GM21529 (cell line): ENCODE results near the gene DSG4.
"Not testable (repeated sequence)": the region's sequence is repeated elsewhere in the genome, so short reads cannot be mapped to it uniquely, and the experiment has no call there.

Source experiments
- ATAC-seq: cut with Tn5 transposase; IDR thresholded peaks from one replicate; pipeline ENCODE4 v1.9.1; 2021; ENCODE audit not compliant: unreplicated experiment

Gene DSG4, protein sequence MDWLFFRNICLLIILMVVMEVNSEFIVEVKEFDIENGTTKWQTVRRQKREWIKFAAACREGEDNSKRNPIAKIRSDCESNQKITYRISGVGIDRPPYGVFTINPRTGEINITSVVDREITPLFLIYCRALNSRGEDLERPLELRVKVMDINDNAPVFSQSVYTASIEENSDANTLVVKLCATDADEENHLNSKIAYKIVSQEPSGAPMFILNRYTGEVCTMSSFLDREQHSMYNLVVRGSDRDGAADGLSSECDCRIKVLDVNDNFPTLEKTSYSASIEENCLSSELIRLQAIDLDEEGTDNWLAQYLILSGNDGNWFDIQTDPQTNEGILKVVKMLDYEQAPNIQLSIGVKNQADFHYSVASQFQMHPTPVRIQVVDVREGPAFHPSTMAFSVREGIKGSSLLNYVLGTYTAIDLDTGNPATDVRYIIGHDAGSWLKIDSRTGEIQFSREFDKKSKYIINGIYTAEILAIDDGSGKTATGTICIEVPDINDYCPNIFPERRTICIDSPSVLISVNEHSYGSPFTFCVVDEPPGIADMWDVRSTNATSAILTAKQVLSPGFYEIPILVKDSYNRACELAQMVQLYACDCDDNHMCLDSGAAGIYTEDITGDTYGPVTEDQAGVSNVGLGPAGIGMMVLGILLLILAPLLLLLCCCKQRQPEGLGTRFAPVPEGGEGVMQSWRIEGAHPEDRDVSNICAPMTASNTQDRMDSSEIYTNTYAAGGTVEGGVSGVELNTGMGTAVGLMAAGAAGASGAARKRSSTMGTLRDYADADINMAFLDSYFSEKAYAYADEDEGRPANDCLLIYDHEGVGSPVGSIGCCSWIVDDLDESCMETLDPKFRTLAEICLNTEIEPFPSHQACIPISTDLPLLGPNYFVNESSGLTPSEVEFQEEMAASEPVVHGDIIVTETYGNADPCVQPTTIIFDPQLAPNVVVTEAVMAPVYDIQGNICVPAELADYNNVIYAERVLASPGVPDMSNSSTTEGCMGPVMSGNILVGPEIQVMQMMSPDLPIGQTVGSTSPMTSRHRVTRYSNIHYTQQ

DNA sequence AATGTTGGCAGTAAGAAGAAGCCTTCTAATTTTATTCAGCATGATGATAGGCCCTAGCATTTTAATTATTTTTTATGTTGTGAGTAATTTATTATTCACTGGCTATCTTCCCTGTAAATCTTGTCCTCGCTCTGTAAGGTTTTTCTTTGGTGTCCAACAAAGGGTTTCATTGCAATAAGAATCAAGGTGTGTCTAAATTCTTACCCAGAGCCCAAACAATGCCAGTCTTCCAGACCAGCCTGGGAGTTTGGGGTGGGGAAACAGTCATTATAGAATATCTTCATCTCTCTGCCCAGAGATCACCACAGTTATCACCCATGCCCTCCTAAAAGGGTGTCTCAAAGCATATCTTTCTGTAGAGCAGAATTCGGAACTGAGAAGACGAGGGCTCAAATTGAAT lies at the start of gene DSG4:
Gene DSG4 (plus strand): TSS at position 301 of the 400 bp plus-strand sequence. CDS start 135 bp downstream, outside the sequence.
- ATAC-seq, result no peak

DNA sequence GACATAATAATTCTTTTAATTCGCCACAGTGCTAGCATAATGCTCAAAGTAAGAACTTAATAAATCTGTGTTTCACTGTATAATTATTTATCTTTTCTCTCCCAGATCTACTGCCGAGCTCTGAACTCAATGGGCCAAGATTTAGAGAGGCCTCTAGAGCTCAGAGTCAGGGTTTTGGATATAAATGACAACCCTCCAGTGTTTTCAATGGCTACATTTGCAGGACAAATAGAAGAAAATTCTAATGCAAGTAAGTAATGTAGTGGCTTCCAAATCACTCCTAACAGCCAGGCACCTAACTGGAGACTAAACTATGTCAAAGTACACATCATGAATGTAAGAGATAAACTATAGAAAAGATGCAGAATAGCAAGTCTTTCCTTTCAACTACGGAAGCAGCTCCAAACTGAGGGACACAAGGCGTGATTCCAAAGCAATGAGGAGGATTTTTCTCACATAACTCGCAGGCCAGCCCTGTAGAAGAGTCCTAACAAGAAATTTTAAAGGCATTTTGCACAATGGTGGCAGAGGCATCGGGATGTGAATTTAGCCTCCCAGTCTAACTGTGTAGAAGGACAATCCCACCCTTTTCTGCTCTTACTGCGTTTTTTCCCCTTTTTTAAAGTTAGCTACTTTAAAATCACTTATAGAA lies 46.7 kb upstream of the DSG4 start:
- ATAC-seq, result no peak

DNA sequence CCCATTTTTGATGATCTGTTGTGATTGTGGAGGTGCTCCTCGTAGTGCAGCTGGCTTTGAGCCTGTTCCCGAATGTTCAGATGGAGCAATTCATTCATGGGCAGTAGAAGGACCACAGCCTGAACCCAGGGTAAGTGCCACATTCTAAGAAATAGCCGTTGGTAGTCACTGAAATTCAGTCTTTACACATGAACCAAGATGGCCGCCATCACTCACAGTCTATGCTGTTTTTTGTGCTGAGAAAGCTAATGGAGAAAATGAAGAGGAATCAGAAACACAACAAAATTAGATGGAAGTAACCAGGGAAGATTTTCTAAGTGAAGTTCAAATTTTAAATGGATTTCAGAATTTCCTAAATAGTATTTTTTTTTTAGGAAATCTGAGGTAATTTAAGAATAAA lies 33.1 kb upstream of the DSG4 start:
- ATAC-seq, result no peak

DNA sequence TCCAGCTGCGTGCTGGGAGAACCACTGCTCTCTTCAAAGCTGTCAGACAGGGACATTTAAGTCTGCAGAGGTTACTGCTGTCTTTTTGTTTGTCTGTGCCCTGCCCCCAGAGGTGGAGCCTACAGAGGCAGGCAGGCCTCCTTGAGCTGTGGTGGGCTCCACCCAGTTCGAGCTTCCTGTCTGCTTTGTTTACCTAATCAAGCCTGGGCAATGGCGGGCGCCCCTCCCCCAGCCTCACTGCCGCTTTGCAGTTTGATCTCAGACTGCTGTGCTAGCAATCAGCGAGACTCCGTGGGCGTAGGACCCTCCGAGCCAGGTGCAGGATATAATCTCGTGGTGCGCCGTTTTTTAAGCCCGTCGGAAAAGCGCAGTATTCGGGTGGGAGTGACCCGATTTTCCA lies 23.2 kb upstream of the DSG4 start:
- ATAC-seq, result not testable (repeated sequence)

DNA sequence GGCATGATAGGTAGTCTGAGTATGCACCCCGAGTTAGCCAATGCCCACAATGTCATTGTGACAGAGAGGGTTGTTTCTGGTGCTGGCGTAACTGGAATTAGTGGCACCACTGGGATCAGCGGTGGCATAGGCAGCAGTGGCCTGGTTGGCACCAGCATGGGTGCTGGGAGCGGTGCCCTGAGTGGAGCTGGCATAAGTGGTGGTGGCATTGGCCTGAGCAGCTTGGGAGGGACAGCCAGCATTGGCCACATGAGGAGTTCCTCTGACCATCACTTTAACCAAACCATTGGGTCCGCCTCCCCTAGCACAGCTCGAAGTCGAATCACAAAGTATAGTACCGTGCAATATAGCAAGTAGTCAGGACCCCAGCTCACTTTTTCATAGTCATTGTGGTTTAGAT lies 21.6 kb upstream of the DSG4 start:
- ATAC-seq, result no peak

DNA sequence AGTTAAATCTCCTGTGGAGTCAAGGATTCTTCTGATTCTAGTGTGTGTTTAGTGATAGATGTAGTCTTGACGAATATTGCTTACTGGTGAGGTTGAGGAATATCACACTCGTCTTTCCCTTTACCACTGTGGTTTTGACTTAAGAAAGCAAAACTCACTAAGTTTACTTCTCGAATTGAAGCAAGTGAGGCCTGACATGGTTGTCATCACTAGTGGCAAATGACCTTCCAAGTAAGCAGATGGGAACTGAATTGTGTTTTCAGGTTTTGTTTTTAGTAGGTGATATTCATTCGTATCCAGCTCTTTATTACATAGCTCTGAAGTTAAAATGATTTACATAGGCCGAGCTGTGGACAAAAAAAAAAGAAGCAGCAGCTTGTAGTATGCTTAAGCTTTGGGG lies 20.6 kb upstream of the DSG4 start:
- no peak for ATAC-seq

DNA sequence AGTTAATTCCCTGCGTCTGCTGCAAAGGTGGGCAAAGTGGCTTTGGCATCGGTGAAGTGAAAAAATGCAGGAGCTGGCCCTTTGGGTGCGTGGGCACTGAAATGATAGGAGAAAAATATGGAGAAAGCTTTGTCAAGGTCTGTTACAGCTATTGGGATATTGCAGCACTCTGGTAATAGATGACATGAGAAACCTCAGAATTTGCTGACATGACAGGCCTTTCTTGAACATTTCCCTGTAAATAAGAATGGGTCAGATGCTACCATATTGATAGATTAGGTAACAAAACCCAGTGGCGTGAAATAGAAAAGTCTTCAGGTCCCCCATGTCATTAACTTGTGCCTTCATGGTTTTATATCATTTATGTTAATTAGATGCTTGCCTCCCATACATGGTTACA lies 12.4 kb upstream of the DSG4 start:
- ATAC-seq, result no peak

DNA sequence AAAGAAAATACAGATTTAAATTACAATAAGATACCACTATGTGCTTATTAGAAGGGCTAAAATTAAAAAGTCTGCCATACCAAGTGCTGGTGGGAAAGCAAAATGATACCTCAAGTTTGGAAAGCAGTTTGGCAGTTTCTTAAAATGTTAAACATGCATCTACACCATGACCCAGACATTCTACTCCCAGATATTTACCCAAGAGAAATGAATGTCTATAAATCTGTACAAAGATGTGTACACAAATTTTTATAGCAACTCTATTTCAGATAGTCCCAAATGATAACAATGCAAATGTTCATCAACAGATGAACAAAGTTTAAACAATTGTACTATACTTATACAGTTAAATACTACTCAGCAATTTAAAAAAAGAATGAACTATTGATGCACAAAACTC lies 7.1 kb upstream of the DSG4 start:
- ATAC-seq, result no peak

DNA sequence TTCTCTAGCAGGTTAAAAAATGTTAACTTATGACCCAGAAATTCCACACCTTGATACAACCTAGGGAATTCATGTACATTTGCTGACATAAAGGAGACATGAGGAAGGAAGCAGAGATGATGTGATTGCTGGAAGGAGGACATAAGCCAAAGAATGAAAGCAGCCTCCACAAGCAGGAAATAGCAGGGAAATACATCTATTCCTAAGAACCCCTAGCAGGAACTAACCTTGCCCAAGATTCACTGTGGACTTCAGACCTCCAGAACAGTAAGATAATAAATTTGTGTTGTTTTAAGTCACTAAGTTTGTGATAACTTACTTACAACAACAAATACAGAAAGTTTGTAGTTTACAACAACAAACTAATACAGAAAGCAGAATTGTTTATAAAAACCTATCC lies 4.6 kb upstream of the DSG4 start:
- no peak for ATAC-seq

DNA sequence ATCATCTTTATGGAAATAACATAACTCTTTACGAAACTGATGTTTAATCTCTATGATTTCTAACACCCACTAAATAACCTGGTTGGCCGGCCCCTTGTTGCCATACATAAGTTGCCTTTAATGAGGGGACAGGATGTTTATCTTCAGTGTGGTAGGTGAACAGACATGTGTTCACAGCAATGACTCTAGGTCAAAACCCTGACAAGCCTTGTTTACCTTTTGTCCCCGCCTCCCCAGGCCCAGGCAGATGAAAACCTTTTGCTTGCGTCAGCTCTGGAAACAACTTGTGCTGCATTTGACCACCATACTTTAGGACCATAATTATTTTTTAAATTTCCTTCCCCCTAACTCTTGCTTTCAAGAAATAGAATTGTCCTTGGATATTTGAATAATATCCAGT lies 2.9 kb upstream of the DSG4 start:
- ATAC-seq, result no peak

DNA sequence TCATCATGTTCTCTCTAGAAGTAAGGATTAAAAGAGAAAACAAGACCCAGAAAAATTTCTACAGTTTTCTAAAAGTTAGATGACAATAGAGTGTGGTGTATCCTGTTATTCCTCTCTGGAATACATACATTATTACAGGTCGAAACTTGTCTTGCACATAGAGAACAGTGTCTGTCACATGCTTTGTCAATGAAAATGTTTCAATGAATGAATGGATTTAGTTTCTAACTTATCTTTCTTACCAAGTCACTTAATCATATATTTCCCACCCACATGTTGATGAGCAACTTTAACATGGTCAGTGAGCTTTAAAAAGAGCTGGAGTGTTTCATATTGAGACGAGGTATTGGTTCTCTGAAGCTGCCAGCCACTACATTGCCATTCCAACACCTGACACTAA lies 4.3 kb downstream of the DSG4 start:
- no peak for ATAC-seq

DNA sequence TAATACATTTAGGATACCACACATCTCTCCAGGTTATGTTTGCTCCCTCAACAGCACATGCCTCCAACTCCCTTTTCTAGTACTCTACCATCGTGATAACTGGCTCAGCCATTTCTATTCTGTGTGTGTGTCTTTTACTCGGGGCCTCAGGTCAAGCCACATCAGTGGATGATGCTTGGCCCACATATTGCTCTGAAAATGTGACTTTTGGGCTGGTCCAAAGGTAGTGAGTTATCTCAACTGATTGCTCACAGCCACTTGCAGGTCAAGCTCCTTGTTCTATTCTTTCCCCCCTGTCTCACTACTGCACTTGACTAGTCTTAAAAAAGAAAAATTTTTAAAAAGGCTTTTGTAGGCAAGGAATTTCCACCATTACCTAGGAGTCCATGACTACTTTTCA lies 5.5 kb downstream of the DSG4 start:
- no peak for ATAC-seq

DNA sequence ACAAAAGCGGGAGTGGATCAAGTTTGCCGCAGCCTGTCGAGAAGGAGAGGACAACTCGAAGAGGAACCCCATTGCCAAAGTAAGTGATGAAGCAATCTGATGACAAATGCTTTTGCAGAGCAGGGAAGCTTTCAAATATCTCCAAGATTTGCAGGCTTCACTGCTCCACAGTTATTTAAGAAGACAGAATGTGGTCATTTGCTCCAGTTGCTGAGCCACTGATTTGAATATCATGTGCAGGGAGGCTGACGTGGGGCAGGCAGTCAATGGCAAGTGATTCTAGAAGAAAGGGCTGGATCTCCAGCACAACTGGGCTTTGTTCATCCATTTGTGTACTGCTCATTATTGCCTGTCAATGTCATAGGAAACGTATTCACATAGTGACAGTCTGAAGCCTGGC lies 10.2 kb downstream of the DSG4 start:
- no peak for ATAC-seq

DNA sequence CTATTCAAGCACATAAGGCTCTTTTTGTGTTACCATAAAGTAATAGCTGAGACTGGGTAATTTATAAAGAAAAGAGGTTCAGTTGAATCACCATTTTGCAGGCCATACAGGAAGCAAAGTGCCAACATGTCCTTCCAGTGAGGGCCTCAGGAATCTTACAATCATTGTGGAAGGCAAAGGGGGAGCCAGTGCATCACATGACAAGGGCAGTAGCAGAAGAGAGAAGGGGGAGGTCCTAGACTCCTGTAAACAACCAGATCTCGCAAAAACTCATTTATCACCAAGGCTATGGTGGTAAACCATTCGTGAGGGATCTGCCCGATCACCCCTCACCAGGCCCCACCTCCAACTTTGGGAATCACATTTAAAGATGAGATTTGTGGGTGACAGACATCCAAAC lies 16.7 kb downstream of the DSG4 start:
- no peak for ATAC-seq

DNA sequence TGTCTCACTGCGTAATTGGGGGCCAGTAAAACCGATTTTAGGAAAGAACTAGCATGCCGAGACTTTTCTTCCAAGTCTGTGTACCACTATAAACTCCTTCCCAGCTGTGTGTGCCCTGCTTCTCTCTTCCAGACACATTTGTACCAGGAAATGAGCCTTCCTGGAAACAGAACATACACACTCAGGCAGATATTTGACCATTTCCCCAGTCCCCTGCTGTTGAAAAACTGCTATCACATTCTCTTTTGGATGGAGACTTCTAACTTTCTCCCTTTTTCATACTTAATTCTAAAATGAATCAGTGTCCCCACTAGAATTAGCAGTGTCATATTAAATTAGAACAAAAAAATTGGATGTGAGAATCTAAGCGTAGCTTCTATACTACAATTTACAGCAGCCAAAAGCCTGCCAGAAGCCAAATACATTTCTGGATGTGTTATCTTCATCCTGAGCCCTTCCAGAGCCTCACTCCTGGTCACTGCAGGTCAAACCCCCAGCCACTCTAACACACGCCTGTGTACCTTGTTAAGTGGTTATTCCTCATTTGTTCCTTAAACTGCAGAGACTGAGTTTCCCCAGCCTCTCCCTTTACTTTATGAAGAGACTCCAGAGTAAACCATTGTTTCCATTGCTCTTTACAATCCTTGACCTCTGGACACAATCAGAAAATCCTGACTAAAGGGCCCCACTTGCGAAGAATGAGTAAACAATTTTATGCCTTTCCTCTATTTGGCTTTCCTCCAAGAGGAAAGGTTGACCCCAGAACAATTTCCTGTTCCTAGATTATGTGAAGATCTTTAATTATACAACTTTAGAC lies 20.4 kb downstream of the DSG4 start:
- no peak for ATAC-seq

DNA sequence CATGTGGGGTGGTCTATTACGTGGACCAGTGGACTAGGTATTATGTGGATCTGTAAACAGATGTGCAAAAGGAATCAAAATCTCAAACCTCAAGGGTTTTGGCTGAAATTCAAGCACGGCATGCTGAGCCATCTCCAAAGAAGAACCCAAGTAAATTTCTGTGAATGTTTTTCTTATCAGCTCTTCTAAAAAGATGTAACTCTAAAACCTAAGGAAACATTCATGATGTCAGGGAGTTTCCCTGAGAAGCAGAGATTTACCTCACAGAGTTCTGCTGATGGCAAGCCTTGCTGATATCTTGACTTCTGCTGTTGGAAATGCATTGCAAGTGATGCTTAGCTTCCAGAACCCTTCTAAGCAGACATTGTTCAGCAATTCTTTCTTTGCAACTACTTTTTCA lies 21.6 kb downstream of the DSG4 start:
- ATAC-seq, result no peak

DNA sequence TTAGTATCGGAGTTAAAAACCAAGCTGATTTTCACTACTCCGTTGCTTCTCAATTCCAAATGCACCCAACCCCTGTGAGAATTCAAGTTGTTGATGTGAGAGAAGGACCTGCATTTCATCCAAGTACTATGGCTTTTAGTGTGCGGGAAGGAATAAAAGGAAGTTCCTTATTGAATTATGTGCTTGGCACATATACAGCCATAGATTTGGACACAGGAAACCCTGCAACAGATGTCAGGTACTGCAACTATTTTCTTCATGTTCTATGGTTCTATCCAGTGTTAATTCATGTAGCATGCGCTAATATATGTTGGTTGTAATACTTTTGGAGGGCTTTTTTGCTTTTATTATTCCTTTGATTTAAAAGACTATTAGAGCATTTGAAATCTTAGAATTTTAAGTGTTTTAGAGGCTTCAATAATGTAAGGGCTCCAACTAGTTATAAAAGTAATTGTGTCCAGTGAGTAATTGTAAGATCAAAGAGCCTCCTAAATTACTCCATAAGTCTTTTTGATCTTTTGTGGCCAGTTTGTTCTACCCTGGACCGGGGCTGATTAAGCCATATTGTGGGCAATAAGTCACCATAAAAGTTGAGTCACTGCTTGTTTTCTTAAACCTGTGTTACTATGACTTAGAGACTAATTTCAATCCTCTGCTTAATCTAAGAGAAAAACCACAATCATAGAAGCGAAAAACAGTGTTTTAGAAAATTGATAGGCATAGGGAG lies 22.9 kb downstream of the DSG4 start:
- ATAC-seq, result no peak

DNA sequence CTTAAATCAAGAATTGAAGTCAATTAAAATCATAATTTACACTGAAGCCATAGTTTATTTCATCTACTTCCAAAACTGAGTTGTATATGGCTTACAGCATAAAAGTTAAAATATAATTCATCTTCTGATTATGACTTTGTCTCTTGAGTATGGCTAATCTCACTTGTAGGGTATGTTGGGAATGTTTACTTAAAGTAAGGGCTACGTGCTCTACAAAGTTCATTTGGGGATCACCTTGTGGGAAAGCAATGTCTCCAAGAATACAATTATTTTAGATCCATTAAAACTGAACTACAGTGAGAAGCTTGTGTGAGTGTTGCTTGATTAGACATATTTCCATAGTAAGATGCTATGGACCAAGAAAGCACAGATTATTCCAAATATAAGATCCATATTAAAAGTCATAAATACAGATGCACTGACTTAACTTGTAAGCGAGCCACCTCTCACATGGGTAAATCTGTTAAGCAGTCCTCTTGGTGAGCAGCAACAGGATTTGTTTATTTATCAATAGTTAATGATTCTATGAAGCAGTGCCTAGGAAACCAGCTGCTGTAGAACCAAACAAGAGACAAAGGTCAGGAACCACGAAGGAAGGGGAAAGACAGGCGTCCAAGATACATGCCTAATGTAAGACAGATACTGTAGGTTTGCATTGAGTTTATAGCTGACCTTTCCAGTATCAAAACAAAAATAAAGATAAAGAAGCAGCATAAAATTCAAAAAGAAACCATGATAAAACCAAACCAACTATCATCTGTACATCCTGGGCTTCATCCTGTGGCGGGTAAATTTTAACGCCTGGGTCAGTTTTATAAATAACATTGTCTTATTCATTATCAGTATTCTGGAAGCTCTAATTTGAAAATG lies 24.8 kb downstream of the DSG4 start:
- ATAC-seq, result no peak

DNA sequence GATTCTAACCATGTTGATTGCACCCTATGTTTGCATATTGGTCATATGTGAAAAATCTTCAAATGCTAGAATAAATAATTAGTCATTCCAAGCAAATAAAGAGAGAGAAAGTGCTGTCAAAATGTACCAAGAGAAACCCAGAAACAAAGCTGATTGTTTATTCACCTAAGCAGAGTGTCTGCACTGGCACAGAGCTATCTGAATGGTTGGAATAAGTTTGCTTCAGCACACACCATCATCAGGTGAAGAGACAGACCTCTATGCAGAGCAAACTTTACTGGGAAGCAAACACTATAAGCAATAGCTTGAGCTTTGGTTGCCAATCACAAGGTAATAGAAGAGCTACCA lies 25.4 kb downstream of the DSG4 start:
- no peak for ATAC-seq
